ENCODE data around the gene TSHZ2.

Gene TSHZ2

GRCh38 chr20:53212018-53212417, 239.9 kb downstream of the TSHZ2 start:
- Histone ChIP-seq H3K36me3 (replicated peaks) (no peaks in the 10 kb centered on the region), H3K27ac (no peak overlapping the region), H3K27me3 (replicated peaks) (no peaks in the 10 kb centered on the region), H3K4me3 (ENCODE audit: low read depth, low read length) (no peak overlapping the region)
- in situ Hi-C loops (cut with HindIII; ENCODE audit: low pct_ligation_motif_present, low sequenced_read_pairs) = no loop called here
- DNase-seq = no peak
- TF ChIP-seq CTCF (IDR thresholded peaks at IDR 0.05; ENCODE audit: low read depth, low read length, missing control alignments) = no peak

DNA sequence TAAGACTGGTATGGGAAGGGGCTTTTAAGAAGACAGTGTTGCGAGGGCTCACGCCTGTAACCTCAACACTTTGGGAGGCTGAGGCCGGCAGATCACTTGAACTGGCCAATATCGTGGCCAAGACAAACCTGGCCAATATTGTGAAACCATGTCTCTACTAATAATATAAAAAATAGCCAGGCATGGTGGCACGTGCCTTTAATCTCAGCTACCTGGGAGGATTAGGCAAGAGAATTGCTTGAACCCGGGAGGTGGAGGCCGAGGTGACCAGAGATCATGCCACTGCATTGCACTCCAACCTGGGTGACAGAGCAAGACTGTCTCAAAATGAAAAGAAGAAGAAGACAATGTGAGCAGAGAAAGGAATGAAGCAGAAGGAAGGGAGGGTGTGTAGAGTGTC, 242.2 kb downstream of the TSHZ2 start:
- Histone ChIP-seq H3K27me3 (replicated peaks) (no peaks in the 10 kb centered on the region), H3K27ac (no peak overlapping the region), H3K36me3 (replicated peaks) (no peaks in the 10 kb centered on the region), H3K4me3 (ENCODE audit: low read depth, low read length) (no peak overlapping the region)
- TF ChIP-seq CTCF (IDR thresholded peaks at IDR 0.05; ENCODE audit: low read depth, low read length, missing control alignments) = no peak
- DNase-seq = no peak
- in situ Hi-C loops (cut with HindIII; ENCODE audit: low pct_ligation_motif_present, low sequenced_read_pairs) = no loop called here

DNA sequence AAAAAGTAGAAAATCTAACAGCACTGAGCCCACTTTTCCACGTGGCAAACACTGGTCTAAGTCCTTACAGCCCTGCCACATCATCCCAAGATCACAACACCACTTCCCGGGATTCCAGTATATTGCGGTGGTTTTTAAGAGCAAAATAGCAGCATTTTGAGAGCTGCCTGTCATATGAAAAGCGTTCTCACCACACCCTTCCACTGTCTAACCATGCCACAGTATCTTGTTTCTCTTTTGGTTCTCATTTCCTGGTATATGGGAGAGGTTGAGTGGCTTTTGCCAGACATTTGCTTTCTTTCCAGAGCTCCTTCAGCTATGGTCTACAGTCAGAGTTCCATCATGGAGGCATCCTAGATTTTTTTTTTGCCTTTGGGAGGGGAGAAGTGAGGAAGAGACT, 243.0 kb downstream of the TSHZ2 start:
- Histone ChIP-seq H3K4me3 (ENCODE audit: low read depth, low read length) (no peak overlapping the region), H3K27ac (no peak overlapping the region), H3K36me3 (replicated peaks) (no peaks in the 10 kb centered on the region), H3K27me3 (replicated peaks) (no peaks in the 10 kb centered on the region)
- no peak for DNase-seq
- in situ Hi-C loops (cut with HindIII; ENCODE audit: low pct_ligation_motif_present, low sequenced_read_pairs) = no loop called here
- TF ChIP-seq CTCF (IDR thresholded peaks at IDR 0.05; ENCODE audit: low read depth, low read length, missing control alignments) = no peak

DNA sequence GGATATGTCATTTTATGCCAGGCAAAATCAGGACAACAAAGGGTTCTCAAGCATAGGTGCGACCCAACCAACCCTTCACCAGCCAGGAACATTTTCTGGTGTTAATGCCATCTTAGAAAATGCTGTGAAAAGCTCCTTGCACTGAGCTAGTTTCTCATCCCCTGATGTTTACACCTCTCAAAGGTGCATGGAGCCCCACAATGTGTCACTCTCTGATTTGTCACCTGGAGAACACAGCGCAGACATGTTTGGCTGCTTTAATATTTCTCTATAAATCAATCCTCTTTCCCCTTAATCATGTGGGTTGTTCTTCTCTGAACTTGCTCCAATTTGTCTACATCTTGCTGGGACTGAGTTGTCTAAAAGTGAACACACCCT, 244.3 kb downstream of the TSHZ2 start:
- in situ Hi-C loops (cut with HindIII; ENCODE audit: low pct_ligation_motif_present, low sequenced_read_pairs) = no loop called here
- no peak for DNase-seq
- no peak overlapping the region for H3K27ac ChIP-seq
- H3K27me3 ChIP-seq (replicated peaks) = no peaks in the 10 kb centered on the region
- no peak overlapping the region for H3K4me3 ChIP-seq (ENCODE audit: low read depth, low read length)
- H3K36me3 ChIP-seq (replicated peaks) = no peaks in the 10 kb centered on the region
- no peak for TF ChIP-seq CTCF (IDR thresholded peaks at IDR 0.05; ENCODE audit: low read depth, low read length, missing control alignments)

DNA sequence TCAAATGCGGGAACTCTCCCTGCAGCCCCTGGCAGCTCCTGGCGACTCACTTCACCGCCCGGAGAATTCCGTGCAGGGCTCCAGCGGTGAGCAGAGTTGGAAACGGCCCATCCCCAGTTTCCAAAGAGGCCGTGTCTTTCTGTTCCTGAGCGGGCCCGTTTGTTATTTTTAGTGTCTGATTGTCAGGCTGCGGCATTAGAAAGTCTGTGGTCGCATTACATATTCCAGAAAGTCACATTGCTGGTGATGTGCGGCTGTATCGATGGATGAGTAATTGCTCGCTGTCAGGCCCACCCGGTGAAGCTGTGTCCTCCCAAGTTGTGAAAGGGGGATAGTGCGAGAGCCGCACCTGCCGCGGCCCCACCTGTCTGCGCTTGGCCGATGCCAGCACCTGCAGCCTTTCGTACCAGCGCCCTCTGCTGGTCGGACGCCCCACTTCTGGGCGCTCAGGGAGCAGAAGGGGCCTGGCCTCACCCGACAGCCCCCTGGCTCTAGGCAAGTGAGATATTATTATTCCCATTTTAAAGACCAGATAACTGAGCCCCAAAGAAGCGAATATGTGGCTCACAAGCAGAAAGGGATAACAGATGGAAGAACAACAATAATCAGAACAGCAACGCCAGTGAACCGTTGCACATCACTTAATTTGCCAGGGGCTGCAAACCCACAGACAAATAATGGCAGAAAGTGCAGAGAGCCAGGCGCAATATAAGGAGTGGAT, 244.9 kb downstream of the TSHZ2 start:
- Histone ChIP-seq H3K4me3 (ENCODE audit: low read depth, low read length) (no peak overlapping the region), H3K27me3 (replicated peaks) (no peaks in the 10 kb centered on the region), H3K27ac (no peak overlapping the region), H3K36me3 (replicated peaks) (no peaks in the 10 kb centered on the region)
- in situ Hi-C loops (cut with HindIII; ENCODE audit: low pct_ligation_motif_present, low sequenced_read_pairs) = no loop called here
- TF ChIP-seq CTCF (IDR thresholded peaks at IDR 0.05; ENCODE audit: low read depth, low read length, missing control alignments) = peak; percentile 85
- peak; percentile 0 for DNase-seq
